Renal cortex interstitium (tissue), 11 donors: ENCODE results near the gene PIEZO1. TPM values are rescaled to one million over a fixed set of nuclear protein-coding genes. Genes with fewer than 3 reads are reported as not detected.

ENCODE experiments used
- DNase-seq, 11 donors: peaks; one replicate each; pipeline ENCODE4 v3.0.0-alpha.2; 2013; ENCODE audit warnings: low read depth in 9 of 11, low spot score in 4 of 11; ENCODE audit errors: extremely low read depth in 1 of 11
- polyA plus RNA-seq, 3 donors: library from polyadenylated mRNA; unstranded; fragments of 120-200 nt; gene quantifications; one replicate each; pipeline ENCODE4 v1.2.1, GENCODE V29; 2013; ENCODE audit not compliant: insufficient read length in 3 of 3

The PIEZO1 gene
- polyA plus RNA-seq, 3 donors: 31.6 to 70.3 (median 48.9) TPM

DNA sequence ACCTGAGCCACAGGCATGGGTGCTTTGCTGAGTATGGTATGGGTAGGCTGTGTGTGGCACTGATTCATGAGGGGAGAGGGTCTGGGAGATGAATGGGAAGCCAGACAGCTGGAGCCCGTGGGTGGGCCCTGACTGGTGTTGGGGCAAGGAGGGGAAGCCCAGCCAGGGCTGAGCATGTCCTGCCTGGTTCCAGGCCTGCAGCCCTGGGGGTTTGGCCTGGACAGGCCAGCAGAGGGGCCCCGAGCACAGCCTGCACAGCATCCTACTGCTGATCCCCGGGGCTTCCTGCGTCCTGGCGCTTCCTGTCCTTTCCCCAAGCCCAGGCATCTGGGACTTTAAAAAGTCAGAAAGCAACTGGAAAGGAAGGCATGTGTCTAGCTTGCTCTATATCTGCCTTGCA, 117.6 kb downstream of the PIEZO1 start:
- no peak for DNase-seq

DNA sequence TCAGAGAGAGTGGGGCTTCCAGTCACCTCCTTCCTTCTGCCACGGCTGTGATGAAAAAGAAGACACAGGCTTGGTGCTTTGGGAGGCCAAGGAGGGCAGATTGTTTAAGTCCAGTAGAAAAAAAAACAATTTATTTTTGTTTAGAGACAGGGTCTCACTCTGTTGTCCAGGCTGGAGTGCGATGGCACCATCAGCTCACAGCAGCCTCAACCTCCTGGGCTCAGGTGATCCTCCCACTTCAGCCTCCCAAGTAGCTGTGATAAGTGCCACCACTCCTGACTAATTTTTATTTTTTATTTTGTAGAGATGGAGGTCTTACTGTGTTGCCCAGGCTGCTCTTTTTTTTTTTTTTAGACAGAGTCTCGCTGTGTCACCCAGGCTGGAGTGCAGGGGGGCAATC, 119.5 kb downstream of the PIEZO1 start:
- no peak for DNase-seq

Other genes with a start within 250 kb of the PIEZO1 start
- gene ZC3H18, start 214.8 kb downstream of the PIEZO1 start, polyA plus RNA-seq: 10 to 100 TPM; 35.8 to 43.3 (median 40.5) TPM
- not detected for gene IL17C, start 146.6 kb downstream of the PIEZO1 start, polyA plus RNA-seq
- 100 to 1,000 TPM in 2 of 3 donors, 10 to 100 TPM in 1; 92.4 to 157 (median 142) TPM for gene CYBA, start 134.2 kb downstream of the PIEZO1 start, polyA plus RNA-seq
- gene MVD, start 122.1 kb downstream of the PIEZO1 start, polyA plus RNA-seq: 10 to 100 TPM; 27.9 to 43.7 (median 39.8) TPM
- under 1 TPM; 0.59 to 0.94 (median 0.78) TPM for gene SNAI3, start 98.7 kb downstream of the PIEZO1 start, polyA plus RNA-seq
- 10 to 100 TPM; 14.5 to 22.4 (median 20.1) TPM for gene RNF166, start 78.8 kb downstream of the PIEZO1 start, polyA plus RNA-seq
- 10 to 100 TPM; 10.1 to 17.8 (median 13.3) TPM for gene CTU2, start 78.7 kb downstream of the PIEZO1 start, polyA plus RNA-seq
- 10 to 100 TPM; 11.3 to 23.2 (median 19.1) TPM for gene CDT1, start 18.6 kb upstream of the PIEZO1 start, polyA plus RNA-seq
- gene APRT, start 26.7 kb upstream of the PIEZO1 start, polyA plus RNA-seq: 100 to 1,000 TPM in 1 of 3 donors, 10 to 100 TPM in 2; 70.7 to 114 (median 97.3) TPM
- gene GALNS, start 71.7 kb upstream of the PIEZO1 start, polyA plus RNA-seq: 10 to 100 TPM; 17.6 to 27.3 (median 26.8) TPM
- 10 to 100 TPM; 63.0 to 85.3 (median 76.6) TPM for gene TRAPPC2L, start 71.9 kb upstream of the PIEZO1 start, polyA plus RNA-seq
- not detected for gene PABPN1L, start 81.4 kb upstream of the PIEZO1 start, polyA plus RNA-seq
- 1 to 10 TPM; 2.6 to 5.5 (median 2.7) TPM for gene CBFA2T3, start 192.0 kb upstream of the PIEZO1 start, polyA plus RNA-seq